Adrenal gland (tissue), 12 donors: ENCODE results near the gene AFAP1L1. TPM values are rescaled to one million over a fixed set of nuclear protein-coding genes. Genes with fewer than 3 reads are reported as not detected.

Source experiments
- DNase-seq, 7 donors: peaks; one replicate each; pipeline ENCODE4 v3.0.0-alpha.2; 2019 to 2020
- H3K27ac ChIP-seq, 5 donors: fragments of 200-600 bp; sonication (generic) in 4 of 5; 1 replicate in 3 of 5; 2 replicates in 2 of 5; pipeline versions ENCODE4 v1.5.1 to v1.8.0; 2016 to 2020; ENCODE audit warnings: mild to moderate bottlenecking in 1 of 5
- H3K27me3 ChIP-seq: fragments of 200-600 bp; 2 replicates; pipeline ENCODE4 v1.8.0; 2021
- H3K36me3 ChIP-seq, 2 donors: fragments of 200-600 bp; replicated peaks in 1 of 2; 1 replicate in 1 of 2; 2 replicates in 1 of 2; pipeline versions ENCODE4 v1.5.1 to v1.8.0; 2018 to 2022
- H3K4me1 ChIP-seq, 2 donors: fragments of 200-600 bp; replicated peaks in 1 of 2; 1 replicate in 1 of 2; 2 replicates in 1 of 2; pipeline versions ENCODE4 v1.5.1 to v1.8.0; 2018 to 2021
- H3K4me3 ChIP-seq, 4 donors: fragments of 200-600 bp; sonication (generic) in 3 of 4; one replicate each; pipeline ENCODE4 v1.5.1; 2016 to 2018
- H3K9me3 ChIP-seq, 3 donors: fragments of 200-600 bp; sonication (generic) in 1 of 3; replicated peaks in 1 of 3; 1 replicate in 2 of 3; 2 replicates in 1 of 3; pipeline versions ENCODE4 v1.5.1 to v1.8.0; 2016 to 2021
- CTCF ChIP-seq, 6 experiments: fragments of 450-650 bp in 4 of 6; fragments of 200-600 bp in 2 of 6; sonication (generic) in 1 of 6; IDR thresholded peaks; 1 replicate in 5 of 6; 2 replicates in 1 of 6; pipeline versions ENCODE4 v1.5.1 to v1.8.0; 2016 to 2021; ENCODE audit warnings: antibody characterized with exemption in 6 of 6, mild to moderate bottlenecking in 2 of 6, moderate library complexity in 1 of 6
- POLR2A ChIP-seq, 2 donors: fragments of 450-650 bp; IDR thresholded peaks; one replicate each; pipeline ENCODE4 v1.6.1; 2017; ENCODE audit warnings: antibody characterized with exemption in 2 of 2, mild to moderate bottlenecking in 2 of 2, moderate library complexity in 1 of 2
- WGBS, 4 donors: extraction: QIAGEN DNeasy Blood & Tissue Kit in 2 of 4; methylation state at CpG; one replicate each; pipeline versions ENCODE4 v1.1.5 to v1.1.7; 2013 to 2017; 5-methylcytosine and 5-hydroxymethylcytosine counted together
- intact Hi-C, 2 donors: fragments of 100-400 bp; cut with DNase I; formaldehyde crosslinking; loops; one replicate each; pipeline versions ENCODE4 v1.14.1 to v1.15.0; 2022 to 2023
- polyA plus RNA-seq, 3 donors: library from polyadenylated mRNA; stranded (reverse); fragments of 200-250 nt in 2 of 3; fragments of 350-450 nt in 1 of 3; fragmentation: Illumina TruSeq in 1 of 3; extraction: RNeasy Lipid Tissue Mini Kit (QIAGEN cat#74804) in 1 of 3; gene quantifications; one replicate each; pipeline ENCODE4 v1.2.3, GENCODE V29; 2013 to 2014
- total RNA-seq, 9 donors: library from RNA; depleted of rRNA in 4 of 9; stranded (reverse); fragments of >200 nt in 4 of 9; fragments of 120-200 nt in 1 of 9; fragmentation: NEBNext Ultra II Directional in 1 of 9; extraction: Animal tissue kit (Norgen Biotek cat#: 25700) in 1 of 9; gene quantifications; one replicate each; pipeline versions ENCODE4 v1.1.0 to v1.2.4, GENCODE V29; 2013 to 2023
- donor health status: healthy with polysubstance abuse.
- donor health status: Bipolar disorder and iron deficiency.
- donor health status: DM: yes; HTN: yes; CAD: no.
- donor health status: DM: no; HTN: no; CAD: no.
- donor health status: DM: no; HTN: no; CAD: no.
- donor health status: DM: yes; HTN: yes; CAD: no.

Gene AFAP1L1
- total and polyA plus RNA-seq, 12 donors = 4.3 to 13.4 (median 9.3) TPM

DNA sequence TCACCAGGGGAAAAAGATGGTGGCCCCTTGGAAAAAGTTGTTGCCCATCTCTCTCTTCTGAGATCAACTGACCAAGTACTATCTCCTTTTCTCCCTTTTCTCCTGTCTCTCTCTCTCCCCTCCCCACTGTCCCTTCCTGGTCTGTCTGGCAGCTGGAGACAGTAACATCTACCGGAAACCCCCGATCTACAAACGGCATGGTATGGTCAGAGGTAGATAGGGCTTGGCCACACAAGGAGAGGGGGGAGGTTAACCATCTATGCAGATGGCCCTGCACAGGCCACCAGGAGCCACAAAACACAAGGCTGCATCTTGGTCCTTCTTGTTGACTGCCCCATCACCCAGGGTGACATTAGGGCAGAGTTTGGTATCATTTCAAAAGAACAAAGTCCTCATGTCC, 29.3 kb upstream of the AFAP1L1 start:
- Histone ChIP-seq H3K9me3 (no peaks in the 10 kb centered on the region), H3K36me3 (no peaks in the 10 kb centered on the region), H3K27me3 (no peaks in the 10 kb centered on the region), H3K4me1 (no peaks in the 10 kb centered on the region), H3K27ac (no peak overlapping the region), H3K4me3 (no peak overlapping the region)
- intact Hi-C loops = no loop called here
- DNase-seq = no peak
- WGBS, 4 donors = 86 to 97% (median 96%) methylated on average over 3 of the region's 3 CpGs
- TF ChIP-seq CTCF (IDR thresholded peaks at IDR 0.05) (no peak), POLR2A (IDR thresholded peaks at IDR 0.05) (no peak)

GRCh38 chr5:149246906-149247305, 24.8 kb upstream of the AFAP1L1 start:
- H3K36me3 ChIP-seq = no peaks in the 10 kb centered on the region
- no peaks in the 10 kb centered on the region for H3K27me3 ChIP-seq
- H3K27ac ChIP-seq = no peak overlapping the region
- 84 to 88% (median 86%) methylated on average over 4 of the region's 4 CpGs for WGBS, 4 donors
- no peaks in the 10 kb centered on the region for H3K9me3 ChIP-seq
- no peak overlapping the region for H3K4me3 ChIP-seq
- TF ChIP-seq POLR2A (IDR thresholded peaks at IDR 0.05) (no peak), CTCF (IDR thresholded peaks at IDR 0.05) (no peak)
- no peak for DNase-seq
- intact Hi-C loops = no loop called here
- H3K4me1 ChIP-seq = no peaks in the 10 kb centered on the region

GRCh38 chr5:149247726-149248125, 23.9 kb upstream of the AFAP1L1 start:
- H3K36me3 ChIP-seq = no peaks in the 10 kb centered on the region
- H3K27ac ChIP-seq = no peak overlapping the region
- no peaks in the 10 kb centered on the region for H3K27me3 ChIP-seq
- H3K4me3 ChIP-seq = no peak overlapping the region
- H3K9me3 ChIP-seq = no peaks in the 10 kb centered on the region
- 86 to 96% (median 88%) methylated on average over 6 to 8 of the region's 8 CpGs for WGBS, 4 donors
- no peak for DNase-seq
- intact Hi-C loops = no loop called here
- TF ChIP-seq POLR2A (IDR thresholded peaks at IDR 0.05) (no peak), CTCF (IDR thresholded peaks at IDR 0.05) (no peak)
- H3K4me1 ChIP-seq = no peaks in the 10 kb centered on the region

- H3K27ac ChIP-seq = no peak overlapping the region
- no peak overlapping the region for H3K4me3 ChIP-seq
- DNase-seq = no peak
- 69 to 77% (median 71%) methylated on average over 4 of the region's 4 CpGs for WGBS, 4 donors
- no peaks in the 10 kb centered on the region for H3K9me3 ChIP-seq
- no peaks in the 10 kb centered on the region for H3K27me3 ChIP-seq
- no peaks in the 10 kb centered on the region for H3K4me1 ChIP-seq
- intact Hi-C loops = no loop called here
- H3K36me3 ChIP-seq = no peaks in the 10 kb centered on the region
- TF ChIP-seq CTCF (IDR thresholded peaks at IDR 0.05) (no peak), POLR2A (IDR thresholded peaks at IDR 0.05) (no peak)
These were observed 20.1 kb upstream of the AFAP1L1 start for GRCh38 chr5:149251546-149251945.
